MCF 10A (cell line): ENCODE data around the gene NEMP1. TPM values are rescaled to one million over a fixed set of nuclear protein-coding genes. Genes with fewer than 3 reads are reported as not detected.

ENCODE experiments used
- BruUV-seq: library from RNA; stranded (reverse); fragments of 400-500 nt; replicated peaks from 2 replicates; lab custom pipeline; 2021; lab: Mats Ljungman, UMichigan
- CTCF ChIA-PET: fragments of 300-600 bp; sonication (Branson Sonifier 250); formaldehyde crosslinking; extraction: SDS; loops from one replicate; lab custom pipeline; 2021; ENCODE audit warnings: antibody characterized with exemption, inconsistent platforms; lab: Yijun Ruan, JAX
- POLR2A ChIA-PET: fragments of 300-600, 350-650 bp; sonication (Branson Sonifier 250); formaldehyde crosslinking; extraction: SDS; loops from one replicate; lab custom pipeline; 2020; ENCODE audit warnings: antibody characterized with exemption, inconsistent platforms; lab: Yijun Ruan, JAX
- DNase-seq: peaks from one replicate; pipeline ENCODE4 v3.0.0-alpha.2; 2018; ENCODE audit not compliant: unreplicated experiment
- H3K27ac Mint-ChIP-seq: one replicate; pipeline ENCODE4 v1.8.0; 2022; ENCODE audit warnings: mild to moderate bottlenecking, low read depth, mixed read lengths; ENCODE audit not compliant: unreplicated experiment
- H3K27me3 Mint-ChIP-seq: one replicate; pipeline ENCODE4 v1.8.0; 2022; ENCODE audit warnings: mixed read lengths; ENCODE audit not compliant: insufficient read depth, unreplicated experiment
- H3K36me3 Mint-ChIP-seq: one replicate; pipeline ENCODE4 v1.8.0; 2022; ENCODE audit warnings: mild to moderate bottlenecking, moderate library complexity, mixed read lengths; ENCODE audit not compliant: insufficient read depth, unreplicated experiment
- H3K4me1 Mint-ChIP-seq: one replicate; pipeline ENCODE4 v1.8.0; 2022; ENCODE audit warnings: mixed read lengths; ENCODE audit not compliant: insufficient read depth, unreplicated experiment
- H3K4me3 Mint-ChIP-seq: one replicate; pipeline ENCODE4 v1.8.0; 2022; ENCODE audit warnings: mild to moderate bottlenecking, moderate library complexity, mixed read lengths; ENCODE audit not compliant: unreplicated experiment
- H3K9me3 Mint-ChIP-seq: one replicate; pipeline ENCODE4 v1.8.0; 2022; ENCODE audit warnings: mixed read lengths; ENCODE audit not compliant: unreplicated experiment
- CTCF ChIP-seq: fragments of 200-600 bp; IDR thresholded peaks from one replicate; pipeline ENCODE4 v1.8.0; 2022; ENCODE audit warnings: antibody characterized with exemption, mild to moderate bottlenecking; ENCODE audit not compliant: unreplicated experiment
- intact Hi-C: fragments of 100-400 bp; cut with micrococcal nuclease; formaldehyde crosslinking; loops from 2 replicates; pipeline ENCODE4 v1.14.1; 2022
- total RNA-seq: library from RNA; stranded (reverse); gene quantifications from 2 replicates; pipeline ENCODE4 v1.2.3, GENCODE V29; 2022

Gene NEMP1
- total RNA-seq, 1 experiment from 2014 or later: 17.5 TPM

GRCh38 chr12:57040211-57040610 lies 38.4 kb downstream of the NEMP1 start:
- Mint-ChIP-seq H3K4me1 (no peaks in the 10 kb centered on the region), H3K27ac (no peak overlapping the region), H3K36me3 (no peaks in the 10 kb centered on the region), H3K9me3 (no peaks in the 10 kb centered on the region), H3K27me3 (peaks cover 48% of the 10 kb centered on the region), H3K4me3 (no peak overlapping the region)
- intact Hi-C loops: no loop called here
- ChIA-PET POLR2A (interaction anchor here (1.0 to 1.6 kb wide), 3 partner anchors 9 to 17 kb away, joined by 3 to 5 read pairs (median 3); no protein-coding TSS in a partner anchor), CTCF (interaction anchor here (0.7 to 1.0 kb wide), 3 partner anchors 17 to 32 kb away, joined by 3 to 4 read pairs (median 4); no protein-coding TSS in a partner anchor)
- BruUV-seq: no TSS peak
- no peak for DNase-seq
- no peak for TF ChIP-seq CTCF

GRCh38 chr12:57039016-57039798 lies 39.4 kb downstream of the NEMP1 start:
- H3K27me3 Mint-ChIP-seq: peaks cover 44% of the 10 kb centered on the region
- no peak for TF ChIP-seq CTCF
- POLR2A ChIA-PET: no interaction called here
- CTCF ChIA-PET: interaction anchor here (0.6 to 2.0 kb wide), 4 partner anchors 21 to 84 kb away, joined by 3 to 8 read pairs (median 4); no protein-coding TSS in a partner anchor
- BruUV-seq: no TSS peak
- H3K36me3 Mint-ChIP-seq: no peaks in the 10 kb centered on the region
- H3K4me3 Mint-ChIP-seq: no peak overlapping the region
- no peak for DNase-seq
- intact Hi-C loops: no loop called here
- H3K27ac Mint-ChIP-seq: no peak overlapping the region
- H3K9me3 Mint-ChIP-seq: no peaks in the 10 kb centered on the region
- no peaks in the 10 kb centered on the region for H3K4me1 Mint-ChIP-seq

- H3K36me3 Mint-ChIP-seq: no peaks in the 10 kb centered on the region
- ChIA-PET POLR2A (interaction anchor here (0.7 kb wide), 3 partner anchors 14 to 20 kb away, joined by 3 read pairs; no protein-coding TSS in a partner anchor), CTCF (interaction anchor here (0.9 to 2.0 kb wide), 2 partner anchors 23 to 32 kb away, joined by 4 to 8 read pairs; no protein-coding TSS in a partner anchor)
- H3K9me3 Mint-ChIP-seq: no peaks in the 10 kb centered on the region
- intact Hi-C loops: no loop called here
- H3K4me1 Mint-ChIP-seq: peaks cover 10% of the 10 kb centered on the region
- no peak for TF ChIP-seq CTCF
- H3K27ac Mint-ChIP-seq: no peak overlapping the region
- no TSS peak for BruUV-seq
- no peak for DNase-seq
- H3K27me3 Mint-ChIP-seq: peaks cover 44% of the 10 kb centered on the region
- H3K4me3 Mint-ChIP-seq: no peak overlapping the region
Measured at GRCh38 chr12:57037264-57037663, 41.3 kb downstream of the NEMP1 start.

- CTCF ChIA-PET: interaction anchor here (1.1 to 6.6 kb wide), 3 partner anchors 25 to 33 kb away, joined by 4 to 71 read pairs (median 13); no protein-coding TSS in a partner anchor
- Mint-ChIP-seq H3K27ac (no peak overlapping the region), H3K36me3 (no peaks in the 10 kb centered on the region), H3K4me3 (no peak overlapping the region), H3K9me3 (no peaks in the 10 kb centered on the region), H3K27me3 (peaks cover 12% of the 10 kb centered on the region), H3K4me1 (peaks cover 30% of the 10 kb centered on the region)
- no peak for TF ChIP-seq CTCF
- peak; percentile 57 for DNase-seq
- POLR2A ChIA-PET: interaction anchor here (1.6 to 4.7 kb wide), 2 partner anchors 27 to 78 kb away, joined by 7 to 21 read pairs; partner anchors contain the start of gene STAT6
- intact Hi-C loops: no loop called here
- no TSS peak for BruUV-seq
Measured at GRCh38 chr12:57033431-57033830, 45.2 kb downstream of the NEMP1 start.
